GM12878 (cell line): ENCODE data around the gene CFAP99. TPM values are rescaled to one million over a fixed set of nuclear protein-coding genes. Genes with fewer than 3 reads are reported as not detected.

Experiments used
- CHD1 ChIP-seq: IDR thresholded peaks from 2 replicates; pipeline ENCODE4 v1.6.1; 2012; ENCODE audit warnings: low read depth, low read length, improper control_type of control experiment
- EP300 ChIP-seq, 2 experiments: fragments of 150-350 bp in 1 of 2; IDR thresholded peaks; 2 replicates each; pipeline ENCODE4 v1.6.1; 2011 to 2012; ENCODE audit warnings: low read depth in 2 of 2, low read length in 2 of 2, borderline replicate concordance in 1 of 2, improper control_type of control experiment in 1 of 2, inconsistent platforms in 1 of 2; ENCODE audit not compliant: control insufficient read depth in 1 of 2
- IKZF1 ChIP-seq: fragments of 450-650 bp; conservative IDR thresholded peaks from 2 replicates; pipeline ENCODE4 v1.6.1; 2017; ENCODE audit warnings: antibody characterized with exemption, mild to moderate bottlenecking
- KDM1A ChIP-seq: fragments of 200-600 bp; sonication (generic); IDR thresholded peaks from 2 replicates; pipeline ENCODE4 v1.6.1; 2016; ENCODE audit warnings: borderline replicate concordance
- REST ChIP-seq: IDR thresholded peaks from 2 replicates; pipeline ENCODE4 v1.6.1; 2012; ENCODE audit warnings: mild to moderate bottlenecking, low read depth, low read length
- SRF ChIP-seq, 2 experiments: IDR thresholded peaks; 2 replicates each; pipeline ENCODE4 v1.6.1; 2011; ENCODE audit warnings: low read depth in 2 of 2, low read length in 2 of 2, mild to moderate bottlenecking in 1 of 2, moderate library complexity in 1 of 2
- TARDBP ChIP-seq: IDR thresholded peaks from 2 replicates; pipeline ENCODE4 v1.6.1; 2016; ENCODE audit warnings: borderline replicate concordance
- TCF12 ChIP-seq: IDR thresholded peaks from 2 replicates; pipeline ENCODE4 v1.6.1; 2011; ENCODE audit warnings: low read depth, mild to moderate bottlenecking, low read length
- ZSCAN29 ChIP-seq: fragments of 450-650 bp; IDR thresholded peaks from 2 replicates; pipeline ENCODE4 v1.6.1; 2017; ENCODE audit warnings: mild to moderate bottlenecking, moderate library complexity
- polyA plus RNA-seq, 11 experiments: library from polyadenylated mRNA; depleted of rRNA in 4 of 11; unstranded in 6 of 11; stranded (reverse) in 5 of 11; fragments of >200 nt; fragmentation: Nextera tagmentation in 4 of 11; fragmentation: Illumina TruSeq in 1 of 11; extraction: Ambion mirVana in 4 of 11; extraction: Trizol in 1 of 11; gene quantifications; 1 replicate in 1 of 11; 2 replicates in 10 of 11; pipeline versions ENCODE4 v1.2.1 to v1.2.3, GENCODE V29; 2011 to 2016; ENCODE audit warnings: inconsistent platforms in 2 of 11, missing spikeins in 2 of 11, low read depth in 1 of 11
- total RNA-seq, 4 experiments: library from RNA; depleted of rRNA in 3 of 4; stranded (reverse); fragments of >200 nt in 3 of 4; fragmentation: Illumina TruSeq in 1 of 4; extraction: Trizol in 1 of 4; gene quantifications; 2 replicates each; pipeline versions ENCODE4 v1.2.1 to v1.2.3, GENCODE V29; 2013 to 2021
- TF ChIP-seq, protein P1 (sequence below): fragments of 150-350 bp; IDR thresholded peaks from 2 replicates; pipeline ENCODE4 v1.6.1; 2016; ENCODE audit warnings: low read depth, low read length

The CFAP99 gene
- total and polyA plus RNA-seq, 10 of the 15 experiments (the other 5 are each of a cell fraction or from before 2014, with no cell fraction given): not detected

DNA sequence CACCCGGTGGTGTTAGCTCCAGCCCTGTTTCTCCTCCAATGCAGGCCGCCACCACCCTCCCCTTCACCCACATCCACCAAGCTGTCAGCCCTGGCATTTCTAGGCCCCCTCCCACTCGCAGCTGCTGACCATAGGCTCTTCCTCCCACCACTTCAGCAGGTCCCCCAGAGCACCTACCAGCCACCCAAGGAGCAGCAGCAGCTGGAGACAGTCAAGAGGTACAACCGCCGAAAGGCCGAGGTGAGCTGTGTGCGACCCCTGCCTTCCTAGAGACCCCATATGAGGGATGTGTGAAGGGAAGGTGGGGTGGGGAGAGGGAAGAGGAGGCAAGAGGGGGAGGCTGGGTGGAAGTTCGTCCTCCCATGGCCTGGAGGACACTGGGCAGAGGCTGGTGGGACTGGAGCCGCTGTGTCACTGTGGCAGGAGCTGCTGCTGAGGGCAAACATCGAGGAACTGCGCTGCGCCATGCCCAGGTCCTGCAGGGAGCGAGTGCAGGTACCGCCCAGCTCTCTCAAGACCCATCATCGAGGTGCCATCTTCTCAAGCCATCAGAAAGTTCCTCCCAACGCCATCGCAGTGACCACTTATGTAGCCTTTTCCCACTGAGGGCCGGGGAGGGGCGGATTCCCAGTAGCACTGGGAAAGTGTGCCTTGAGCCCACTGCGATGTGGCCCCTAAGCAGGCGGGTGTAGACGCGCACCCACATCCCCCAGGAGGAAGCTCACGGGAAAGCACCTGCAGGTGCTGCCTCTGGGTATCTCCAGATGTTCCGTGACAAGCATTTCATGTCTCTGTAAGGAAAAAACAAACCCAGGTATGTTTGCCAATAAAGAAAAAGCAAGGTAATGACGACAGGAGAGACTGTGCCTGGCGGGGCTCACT is 31.0 kb downstream of the CFAP99 start (continued):
- TF ChIP-seq, protein P1, sequence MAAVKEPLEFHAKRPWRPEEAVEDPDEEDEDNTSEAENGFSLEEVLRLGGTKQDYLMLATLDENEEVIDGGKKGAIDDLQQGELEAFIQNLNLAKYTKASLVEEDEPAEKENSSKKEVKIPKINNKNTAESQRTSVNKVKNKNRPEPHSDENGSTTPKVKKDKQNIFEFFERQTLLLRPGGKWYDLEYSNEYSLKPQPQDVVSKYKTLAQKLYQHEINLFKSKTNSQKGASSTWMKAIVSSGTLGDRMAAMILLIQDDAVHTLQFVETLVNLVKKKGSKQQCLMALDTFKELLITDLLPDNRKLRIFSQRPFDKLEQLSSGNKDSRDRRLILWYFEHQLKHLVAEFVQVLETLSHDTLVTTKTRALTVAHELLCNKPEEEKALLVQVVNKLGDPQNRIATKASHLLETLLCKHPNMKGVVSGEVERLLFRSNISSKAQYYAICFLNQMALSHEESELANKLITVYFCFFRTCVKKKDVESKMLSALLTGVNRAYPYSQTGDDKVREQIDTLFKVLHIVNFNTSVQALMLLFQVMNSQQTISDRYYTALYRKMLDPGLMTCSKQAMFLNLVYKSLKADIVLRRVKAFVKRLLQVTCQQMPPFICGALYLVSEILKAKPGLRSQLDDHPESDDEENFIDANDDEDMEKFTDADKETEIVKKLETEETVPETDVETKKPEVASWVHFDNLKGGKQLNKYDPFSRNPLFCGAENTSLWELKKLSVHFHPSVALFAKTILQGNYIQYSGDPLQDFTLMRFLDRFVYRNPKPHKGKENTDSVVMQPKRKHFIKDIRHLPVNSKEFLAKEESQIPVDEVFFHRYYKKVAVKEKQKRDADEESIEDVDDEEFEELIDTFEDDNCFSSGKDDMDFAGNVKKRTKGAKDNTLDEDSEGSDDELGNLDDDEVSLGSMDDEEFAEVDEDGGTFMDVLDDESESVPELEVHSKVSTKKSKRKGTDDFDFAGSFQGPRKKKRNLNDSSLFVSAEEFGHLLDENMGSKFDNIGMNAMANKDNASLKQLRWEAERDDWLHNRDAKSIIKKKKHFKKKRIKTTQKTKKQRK: no peak
- TF ChIP-seq CHD1 (no peak), ZSCAN29 (0 out of 2 replicates have a peak, but pooled peaks have one; percentile 12), IKZF1 (peak; percentile 33; the same call in 1 of the 2 replicates), REST (no peak), KDM1A (no peak), TCF12 (peak; percentile 47; the same call in 1 of the 2 replicates), TARDBP (no peak), EP300 (IDR thresholded peaks at IDR 0.05; ENCODE audit: borderline replicate concordance in 1 of 2, control insufficient read depth in 1 of 2, low read depth in 2 of 2, low read length in 2 of 2) (no peak), SRF (IDR thresholded peaks at IDR 0.05; ENCODE audit: low read depth in 2 of 2, low read length in 2 of 2) (no peak)
